KMS-11 (cell line): Measurements from ENCODE around the gene DENND1A.

ENCODE experiments used
- H2AFZ ChIP-seq: fragments of 200-600 bp; sonication (generic); 2 replicates; pipeline ENCODE4 v1.6.1; 2016; ENCODE audit warnings: antibody characterized with exemption, mixed run types, low read depth
- H3K27ac ChIP-seq: fragments of 200-600 bp; sonication (generic); 2 replicates; pipeline ENCODE4 v1.6.1; 2016; ENCODE audit warnings: mild to moderate bottlenecking, mixed run types
- H3K27me3 ChIP-seq: fragments of 200-600 bp; sonication (generic); 2 replicates; pipeline ENCODE4 v1.6.1; 2017; ENCODE audit warnings: mild to moderate bottlenecking, low read depth, mixed run types, moderate library complexity; ENCODE audit not compliant: insufficient read depth
- H3K36me3 ChIP-seq: fragments of 200-600 bp; sonication (generic); 2 replicates; pipeline ENCODE4 v1.6.1; 2017; ENCODE audit warnings: mild to moderate bottlenecking, mixed run types; ENCODE audit not compliant: insufficient read depth
- H3K4me1 ChIP-seq: fragments of 200-600 bp; sonication (generic); 2 replicates; pipeline ENCODE4 v1.6.1; 2016; ENCODE audit warnings: mild to moderate bottlenecking, low read depth, mixed run types; ENCODE audit not compliant: poor library complexity, severe bottlenecking
- H3K4me2 ChIP-seq: fragments of 200-600 bp; sonication (generic); 2 replicates; pipeline ENCODE4 v1.7.0; 2016; ENCODE audit warnings: mild to moderate bottlenecking, mixed run types
- H3K4me3 ChIP-seq: fragments of 200-600 bp; sonication (generic); IDR thresholded peaks from 2 replicates; pipeline ENCODE4 v1.6.1; 2017; ENCODE audit warnings: low read depth, low read length, mixed read lengths; ENCODE audit not compliant: insufficient read depth
- H3K79me2 ChIP-seq: fragments of 200-600 bp; sonication (generic); 2 replicates; pipeline ENCODE4 v1.6.1; 2016; ENCODE audit warnings: low read depth, mixed run types; ENCODE audit not compliant: insufficient read depth
- H3K9ac ChIP-seq: fragments of 200-600 bp; sonication (generic); 2 replicates; pipeline ENCODE4 v1.6.1; 2016; ENCODE audit warnings: mild to moderate bottlenecking, mixed run types
- H4K20me1 ChIP-seq: fragments of 200-600 bp; sonication (generic); 2 replicates; pipeline ENCODE4 v1.6.1; 2016; ENCODE audit warnings: mild to moderate bottlenecking, mixed run types; ENCODE audit not compliant: insufficient read depth
- CTCF ChIP-seq: fragments of 200-600 bp; sonication (generic); conservative IDR thresholded peaks from 2 replicates; pipeline ENCODE4 v1.6.1; 2017; ENCODE audit warnings: low read depth, mild to moderate bottlenecking, antibody characterized with exemption, low read length, moderate library complexity, mixed read lengths

Gene DENND1A

GRCh38 chr9:123345567-123345955, 584.4 kb downstream of the DENND1A start:
- Histone ChIP-seq H3K4me2 (no peak overlapping the region), H3K4me3 (no peak overlapping the region), H3K27ac (no peak overlapping the region), H2AFZ (no peak overlapping the region), H3K9ac (no peak overlapping the region), H4K20me1 (no peaks in the 10 kb centered on the region), H3K27me3 (no peaks in the 10 kb centered on the region; the same call in 1 of the 2 replicates), H3K36me3 (no peaks in the 10 kb centered on the region), H3K79me2 (no peaks in the 10 kb centered on the region), H3K4me1 (peaks cover 12% of the 10 kb centered on the region)
- no peak for TF ChIP-seq CTCF

GRCh38 chr9:123344192-123344949, 585.6 kb downstream of the DENND1A start:
- Histone ChIP-seq H3K4me1 (peaks cover 16% of the 10 kb centered on the region), H3K4me2 (no peak overlapping the region), H3K79me2 (no peaks in the 10 kb centered on the region), H3K27me3 (no peaks in the 10 kb centered on the region; the same call in 1 of the 2 replicates), H3K27ac (no peak overlapping the region), H3K36me3 (no peaks in the 10 kb centered on the region), H3K9ac (no peak overlapping the region), H4K20me1 (no peaks in the 10 kb centered on the region), H2AFZ (no peak overlapping the region), H3K4me3 (no peak overlapping the region)
- TF ChIP-seq CTCF = no peak

GRCh38 chr9:123343443-123344191, 586.3 kb downstream of the DENND1A start:
- Histone ChIP-seq H3K79me2 (no peaks in the 10 kb centered on the region), H3K9ac (no peak overlapping the region), H3K4me2 (no peak overlapping the region), H2AFZ (no peak overlapping the region), H4K20me1 (no peaks in the 10 kb centered on the region), H3K27ac (no peak overlapping the region), H3K4me1 (peaks cover 21% of the 10 kb centered on the region), H3K4me3 (no peak overlapping the region), H3K27me3 (no peaks in the 10 kb centered on the region), H3K36me3 (no peaks in the 10 kb centered on the region)
- TF ChIP-seq CTCF = no peak

- Histone ChIP-seq H3K27ac (no peak overlapping the region), H3K4me2 (no peak overlapping the region)
These were observed 587.7 kb downstream of the DENND1A start for GRCh38 chr9:123342247-123342646.

More at GRCh38 chr9:123342247-123342646, 587.7 kb downstream of the DENND1A start:
- Histone ChIP-seq H3K4me1 (peaks cover 35% of the 10 kb centered on the region), H3K9ac (no peak overlapping the region), H3K4me3 (no peak overlapping the region), H3K79me2 (no peaks in the 10 kb centered on the region), H2AFZ (no peak overlapping the region), H4K20me1 (no peaks in the 10 kb centered on the region), H3K27me3 (no peaks in the 10 kb centered on the region), H3K36me3 (no peaks in the 10 kb centered on the region)
- no peak for TF ChIP-seq CTCF
